ENCODE measurements around the gene FAM43B.

Gene FAM43B

DNA sequence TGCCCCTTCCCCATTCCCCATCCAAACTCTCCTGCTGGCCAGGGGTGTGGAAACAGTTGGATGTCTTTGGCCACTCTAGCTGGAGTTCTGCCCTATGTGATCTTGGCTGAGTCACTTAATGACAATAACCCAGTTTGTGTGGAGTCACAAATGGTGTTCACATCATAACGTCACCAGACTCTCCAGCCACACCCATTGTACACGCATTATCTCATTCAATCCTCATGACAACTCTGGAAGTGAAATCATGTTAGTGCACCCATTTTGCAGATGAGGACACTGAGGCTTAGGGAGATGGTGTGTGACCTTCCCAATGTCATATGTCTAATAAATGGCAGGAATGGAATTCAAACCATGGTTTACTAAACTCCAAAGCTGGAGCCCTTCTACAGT, 35.3 kb downstream of the FAM43B start:
- TF ChIP-seq, protein P1, sequence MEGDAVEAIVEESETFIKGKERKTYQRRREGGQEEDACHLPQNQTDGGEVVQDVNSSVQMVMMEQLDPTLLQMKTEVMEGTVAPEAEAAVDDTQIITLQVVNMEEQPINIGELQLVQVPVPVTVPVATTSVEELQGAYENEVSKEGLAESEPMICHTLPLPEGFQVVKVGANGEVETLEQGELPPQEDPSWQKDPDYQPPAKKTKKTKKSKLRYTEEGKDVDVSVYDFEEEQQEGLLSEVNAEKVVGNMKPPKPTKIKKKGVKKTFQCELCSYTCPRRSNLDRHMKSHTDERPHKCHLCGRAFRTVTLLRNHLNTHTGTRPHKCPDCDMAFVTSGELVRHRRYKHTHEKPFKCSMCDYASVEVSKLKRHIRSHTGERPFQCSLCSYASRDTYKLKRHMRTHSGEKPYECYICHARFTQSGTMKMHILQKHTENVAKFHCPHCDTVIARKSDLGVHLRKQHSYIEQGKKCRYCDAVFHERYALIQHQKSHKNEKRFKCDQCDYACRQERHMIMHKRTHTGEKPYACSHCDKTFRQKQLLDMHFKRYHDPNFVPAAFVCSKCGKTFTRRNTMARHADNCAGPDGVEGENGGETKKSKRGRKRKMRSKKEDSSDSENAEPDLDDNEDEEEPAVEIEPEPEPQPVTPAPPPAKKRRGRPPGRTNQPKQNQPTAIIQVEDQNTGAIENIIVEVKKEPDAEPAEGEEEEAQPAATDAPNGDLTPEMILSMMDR (IDR thresholded peaks at IDR 0.05; ENCODE audit: low read depth, low read length), result no peak
- DNase-seq (ENCODE audit: extremely low read depth, low read depth), result no peak

DNA sequence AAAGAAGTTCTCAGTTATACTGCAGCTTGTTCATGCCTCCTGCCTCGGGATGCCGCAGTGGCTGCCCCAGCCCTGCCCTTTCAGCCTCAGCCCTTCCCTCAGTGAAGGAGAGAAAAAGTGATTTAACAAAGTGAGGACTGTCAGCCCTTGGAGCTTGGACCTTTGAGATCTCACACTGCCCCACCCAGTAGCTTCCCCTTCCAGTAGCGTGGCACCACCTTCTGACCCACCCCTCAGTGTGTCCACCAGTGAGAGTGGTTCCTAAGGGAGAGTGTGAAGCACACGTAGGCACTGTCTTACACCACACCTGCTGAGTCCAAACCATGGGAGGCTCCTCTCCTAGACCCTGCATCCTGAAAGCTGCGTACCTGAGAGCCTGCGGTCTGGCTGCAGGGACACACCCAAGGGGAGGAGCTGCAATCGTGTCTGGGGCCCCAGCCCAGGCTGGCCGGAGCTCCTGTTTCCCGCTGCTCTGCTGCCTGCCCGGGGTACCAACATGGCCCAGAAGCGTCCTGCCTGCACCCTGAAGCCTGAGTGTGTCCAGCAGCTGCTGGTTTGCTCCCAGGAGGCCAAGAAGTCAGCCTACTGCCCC, 36.4 kb downstream of the FAM43B start, which contains the start of gene CDA:
Gene CDA (plus strand): TSS at position 464 of the 592 bp plus-strand sequence. CDS start 33 bp downstream, at position 497.
- TF ChIP-seq, protein P1 (IDR thresholded peaks at IDR 0.05; ENCODE audit: low read depth, low read length), result no peak
- DNase-seq (ENCODE audit: extremely low read depth, low read depth), result no peak

DNA sequence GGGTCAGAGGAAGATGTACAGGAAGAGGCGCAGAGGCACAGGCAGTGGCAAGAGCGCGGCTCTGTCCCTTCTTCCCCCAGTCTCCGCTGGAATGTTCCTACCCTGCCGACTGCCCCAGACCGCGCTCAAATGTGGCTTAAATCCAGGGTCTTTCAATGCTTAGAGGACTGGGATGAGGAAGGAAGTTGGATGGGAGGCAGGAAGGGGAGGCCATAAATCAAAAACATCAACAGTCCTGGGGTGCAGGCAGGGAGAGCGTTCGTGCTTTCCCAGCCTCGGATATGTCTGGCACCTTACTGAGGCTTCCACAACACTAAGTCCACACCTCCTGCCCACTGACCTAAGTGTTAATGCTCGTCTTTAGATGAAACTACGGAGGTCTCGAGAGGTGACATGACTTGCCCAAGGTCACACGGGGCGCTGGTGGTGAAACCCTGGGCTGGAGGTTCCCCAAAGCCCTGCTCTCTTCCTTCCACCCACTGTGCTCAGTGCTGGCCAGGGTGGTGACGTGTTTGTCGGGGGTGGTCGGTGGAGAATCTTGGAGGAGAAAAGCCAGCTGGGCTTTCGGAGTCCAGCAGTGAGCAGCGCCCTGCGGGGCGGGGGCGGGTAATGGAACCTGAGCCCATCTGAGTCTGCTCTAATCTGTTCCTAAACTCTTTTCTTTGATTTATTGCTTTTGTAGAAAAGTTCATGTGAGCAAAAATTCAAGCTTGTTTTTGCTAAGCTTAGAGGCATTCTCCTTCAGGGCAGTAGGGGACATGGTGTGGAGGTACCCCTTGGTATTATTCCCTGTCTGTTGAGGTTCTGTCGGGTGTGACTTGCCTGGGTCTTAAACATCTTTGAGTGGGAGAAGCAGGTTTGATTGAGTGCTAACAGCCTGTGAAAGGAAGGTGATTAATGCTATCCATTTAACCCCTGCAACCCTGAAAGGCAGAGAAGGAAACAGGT, 37.2 kb downstream of the FAM43B start:
- no peak for DNase-seq (ENCODE audit: extremely low read depth, low read depth)
- TF ChIP-seq, protein P1 (IDR thresholded peaks at IDR 0.05; ENCODE audit: low read depth, low read length), result no peak

DNA sequence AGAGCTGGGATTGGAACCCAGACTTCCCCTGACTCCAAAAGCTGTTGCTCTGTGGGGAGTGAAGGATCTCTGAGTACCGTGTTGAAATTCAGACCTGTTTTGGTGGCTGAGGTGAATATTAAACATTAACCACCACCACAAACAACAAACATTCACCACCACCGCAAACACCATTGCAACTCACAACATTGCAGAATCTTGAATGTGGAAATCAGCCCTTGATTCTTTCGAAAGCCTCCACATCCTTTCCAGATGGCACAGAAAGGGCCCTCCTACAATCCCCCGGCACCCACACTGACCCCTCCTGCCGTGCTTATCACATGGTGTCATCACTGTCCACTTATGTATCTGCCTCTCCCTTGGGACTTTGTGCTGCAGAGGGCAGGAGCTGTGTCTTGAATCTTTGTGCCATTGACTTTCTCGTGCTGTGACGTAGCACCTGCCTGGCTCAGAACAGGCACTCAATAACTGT, 38.0 kb downstream of the FAM43B start:
- DNase-seq (ENCODE audit: extremely low read depth, low read depth), result no peak
- TF ChIP-seq, protein P1 (IDR thresholded peaks at IDR 0.05; ENCODE audit: low read depth, low read length), result no peak

DNA sequence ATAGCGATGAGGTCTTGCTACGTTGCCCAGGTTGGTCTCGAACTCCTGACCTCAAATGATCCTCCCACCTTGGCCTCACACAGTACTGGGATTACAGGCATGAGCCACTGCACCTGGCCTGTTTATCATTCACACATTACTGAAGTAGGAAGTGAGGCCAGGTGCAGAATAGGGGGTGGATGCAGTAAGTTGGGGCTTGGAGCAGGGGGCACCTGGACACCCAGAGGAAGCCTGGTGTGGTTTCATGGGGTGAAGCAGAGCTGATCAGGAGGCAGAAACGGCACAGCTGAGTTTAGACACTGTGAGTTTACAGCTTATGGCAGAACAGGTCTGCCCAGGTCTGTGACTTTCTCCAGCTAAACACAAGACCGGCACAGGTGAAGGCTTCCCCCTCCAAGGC, 41.4 kb downstream of the FAM43B start:
- TF ChIP-seq, protein P1 (IDR thresholded peaks at IDR 0.05; ENCODE audit: low read depth, low read length), result no peak
- DNase-seq (ENCODE audit: extremely low read depth, low read depth), result no peak

DNA sequence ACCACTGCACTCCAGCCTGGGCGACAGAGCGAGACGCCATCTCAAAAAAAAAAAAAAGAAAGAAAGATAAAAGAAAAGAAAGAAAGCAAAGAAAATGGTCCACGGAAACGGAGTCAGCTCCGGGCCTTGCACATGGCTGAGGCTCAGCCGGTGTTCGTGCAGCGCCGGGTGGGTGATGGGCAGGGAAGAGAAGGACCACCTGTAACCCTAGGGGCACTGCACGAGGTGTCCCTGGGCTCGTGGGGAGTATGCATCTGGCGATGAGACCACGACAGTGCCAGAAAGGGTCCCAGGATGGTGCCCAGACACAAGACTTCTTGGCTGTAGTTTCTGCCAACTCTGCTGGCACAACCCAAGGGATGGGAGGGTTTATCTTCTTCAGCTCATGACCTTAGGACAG, 42.4 kb downstream of the FAM43B start:
- DNase-seq (ENCODE audit: extremely low read depth, low read depth), result no peak
- TF ChIP-seq, protein P1 (IDR thresholded peaks at IDR 0.05; ENCODE audit: low read depth, low read length), result no peak

DNA sequence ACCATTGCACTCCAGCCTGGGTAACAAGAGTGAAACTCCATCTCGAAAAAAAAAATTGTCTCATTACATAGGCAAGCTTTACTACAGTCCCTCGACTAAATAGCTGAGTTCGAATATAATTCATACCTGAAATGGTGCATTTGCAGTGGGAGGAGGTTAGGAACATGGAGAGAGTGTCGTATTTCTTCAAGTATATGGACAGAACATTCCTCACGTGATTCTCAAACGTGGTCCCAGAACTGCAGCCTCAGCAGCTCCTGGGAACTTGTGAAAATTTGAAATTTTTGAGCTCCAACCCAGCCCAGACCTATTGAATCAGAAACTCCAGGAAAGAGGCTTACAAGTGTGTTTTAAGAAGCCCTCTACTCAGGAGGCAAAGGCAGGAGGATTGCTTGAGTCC, 43.7 kb downstream of the FAM43B start:
- DNase-seq (ENCODE audit: extremely low read depth, low read depth), result no peak
- TF ChIP-seq, protein P1 (IDR thresholded peaks at IDR 0.05; ENCODE audit: low read depth, low read length), result no peak
